ENCODE results near the gene KRTAP12-3. TPM values are rescaled to one million over a fixed set of nuclear protein-coding genes. Genes with fewer than 3 reads are reported as not detected.

KRTAP12-3 gene
- total and polyA plus RNA-seq, 10 of the 15 experiments (the other 5 are each of a cell fraction or from before 2014, with no cell fraction given) = not detected

DNA sequence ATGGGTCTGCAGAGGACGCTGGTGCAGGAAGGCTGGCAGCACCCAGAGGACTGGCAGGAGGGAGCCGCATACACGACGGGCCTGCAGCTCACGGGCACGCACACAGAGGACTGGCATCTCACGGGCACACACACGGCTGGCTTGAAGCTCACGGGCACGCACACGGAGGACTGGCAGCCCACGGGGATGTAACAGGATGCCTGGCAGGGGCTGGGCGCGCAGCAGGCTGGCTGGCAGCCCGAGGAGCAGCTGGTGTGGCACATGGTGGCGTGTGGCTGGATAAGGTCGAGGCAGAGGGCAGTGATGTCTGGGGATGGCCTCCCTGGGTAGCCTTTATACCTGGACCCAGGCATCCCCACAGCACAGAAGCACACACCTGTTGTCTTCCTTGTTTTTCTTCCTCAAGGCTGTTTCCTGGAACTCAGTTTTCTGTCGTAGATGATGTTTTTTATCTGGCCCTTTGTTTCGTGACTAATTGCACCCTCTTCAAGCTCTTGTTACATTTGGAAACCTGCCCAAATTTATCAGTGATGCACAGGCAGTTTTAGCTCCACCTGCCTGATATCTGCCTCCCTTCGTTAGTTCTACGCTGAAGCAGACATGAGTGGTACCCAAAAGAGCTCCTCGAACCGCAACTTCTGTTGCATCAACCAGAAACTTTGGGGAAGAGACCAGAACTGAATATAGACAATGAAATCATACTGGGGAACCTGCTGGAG is 24.3 kb downstream of the KRTAP12-3 start, which contains the start of gene KRTAP12-1:
TSS of gene KRTAP12-1 (minus strand) at position 303 of the 719 bp plus-strand sequence. CDS start at position 263, 40 bp downstream.
- H4K20me1 ChIP-seq (ENCODE audit: control insufficient read depth, insufficient read depth) = no peaks in the 10 kb centered on the region
- ChIA-PET RAD21 (ENCODE audit: unreplicated experiment) (no interaction called here), CTCF (no interaction called here), POLR2A (no interaction called here), SMC1A (ENCODE audit: uncharacterized antibody, unreplicated experiment) (interaction anchor here (1.3 kb wide), 1 partner anchor 61 kb away, joined by 3 read pairs; no protein-coding TSS in a partner anchor)
- ATAC-seq (no peak), DNase-seq (ENCODE audit: low read depth, low spot score) (no peak), FAIRE-seq (no peak)
- no peak within 1 kb of the TSS for H3K4me2 ChIP-seq (ENCODE audit: control insufficient read depth, insufficient read depth)
- TF ChIP-seq ZZZ3 (IDR thresholded peaks at IDR 0.05; ENCODE audit: control insufficient read depth, insufficient read length, low read depth) (no peak), MTA3 (IDR thresholded peaks at IDR 0.05; ENCODE audit: borderline replicate concordance, low read length) (no peak), ATF7 (IDR thresholded peaks at IDR 0.05; ENCODE audit: low read depth) (no peak), CHD1 (IDR thresholded peaks at IDR 0.05; ENCODE audit: low read depth, low read length) (no peak), YY1 (IDR thresholded peaks at IDR 0.05; ENCODE audit: low read depth, low read length) (no peak), IKZF2 (IDR thresholded peaks at IDR 0.05) (no peak), HDGF (IDR thresholded peaks at IDR 0.05) (no peak), BCLAF1 (IDR thresholded peaks at IDR 0.05) (no peak), USF1 (IDR thresholded peaks at IDR 0.05; ENCODE audit: borderline replicate concordance, extremely low read length, insufficient read depth, low read depth, low read length) (no peak), TCF3 (IDR thresholded peaks at IDR 0.05; ENCODE audit: borderline replicate concordance, insufficient read depth, low read depth, low read length) (no peak), TBL1XR1 (IDR thresholded peaks at IDR 0.05; ENCODE audit: low read depth, low read length) (no peak), BRCA1 (IDR thresholded peaks at IDR 0.05; ENCODE audit: low read depth, low read length) (no peak), SMAD5 (IDR thresholded peaks at IDR 0.05; ENCODE audit: low read depth) (no peak), KLF5 (IDR thresholded peaks at IDR 0.05; ENCODE audit: partially characterized antibody) (no peak), MEF2A (IDR thresholded peaks at IDR 0.05; ENCODE audit: insufficient read depth, low read depth, low read length) (no peak)
- no peaks in the 10 kb centered on the region for H3K36me3 ChIP-seq (ENCODE audit: control insufficient read depth in 2 of 2, insufficient read depth in 2 of 2, low read length in 1 of 2)
- no peaks in the 10 kb centered on the region; the same call in 1 of the 2 replicates for H3K4me1 ChIP-seq (ENCODE audit: control insufficient read depth, insufficient read depth, low read length)
- no peaks in the 10 kb centered on the region for H3K9me3 ChIP-seq (replicated peaks; ENCODE audit: control insufficient read depth, insufficient read depth, low read length)
- in situ Hi-C loops (cut with MboI) = no loop called here
- no TSS peak for BruUV-seq (replicated peaks)
- peaks cover 0 to 1% of the 10 kb centered on the region in 2 experiments; a peak in 2 of 4 replicates for H3K27me3 ChIP-seq (replicated peaks in 1 of 2; ENCODE audit: control insufficient read depth in 2 of 2, insufficient read depth in 2 of 2, low read length in 1 of 2)
- H3K27ac ChIP-seq (ENCODE audit: control insufficient read depth, insufficient read depth) = no peak within 1 kb of the TSS
- no peak within 1 kb of the TSS for H2AFZ ChIP-seq (ENCODE audit: control insufficient read depth, low read depth, low read length)
- WGBS (ENCODE audit: insufficient coverage, insufficient replicate concordance, low lambda C conversion rate, missing lambda C conversion rate) = 43% methylated on average over 22 of the region's 23 CpGs
- intact Hi-C loops (cut with micrococcal nuclease; ENCODE audit: unreplicated experiment) = no loop called here
- no peaks in the 10 kb centered on the region for H3K79me2 ChIP-seq (ENCODE audit: control insufficient read depth, insufficient read depth, low read length)
- no peak within 1 kb of the TSS for H3K9ac ChIP-seq (ENCODE audit: control insufficient read depth, insufficient read depth, low read length)
- H3K4me3 ChIP-seq = no peak within 1 kb of the TSS
